ENCODE data around the gene DLX4.

DNA sequence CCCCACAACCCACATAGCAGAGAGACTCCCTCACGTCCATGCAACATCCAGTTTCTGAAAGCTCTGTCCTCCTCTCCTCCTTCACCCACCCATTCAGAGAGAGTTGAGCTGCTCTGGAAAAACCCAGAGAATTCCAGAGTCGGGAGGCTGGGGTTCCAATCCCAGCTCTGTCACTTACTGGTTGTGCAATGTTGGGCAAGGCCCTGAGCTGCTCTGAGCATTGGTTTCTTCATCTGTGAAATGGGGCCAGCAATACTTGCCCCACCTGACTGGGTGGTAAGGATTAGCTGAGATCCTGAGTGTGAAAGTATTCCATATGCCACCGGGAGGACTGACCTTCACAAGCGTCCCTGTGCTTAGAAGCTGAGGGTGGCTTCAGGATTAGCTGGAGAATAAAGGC is 12.2 kb upstream of the DLX4 start:
- TF ChIP-seq, protein P1, sequence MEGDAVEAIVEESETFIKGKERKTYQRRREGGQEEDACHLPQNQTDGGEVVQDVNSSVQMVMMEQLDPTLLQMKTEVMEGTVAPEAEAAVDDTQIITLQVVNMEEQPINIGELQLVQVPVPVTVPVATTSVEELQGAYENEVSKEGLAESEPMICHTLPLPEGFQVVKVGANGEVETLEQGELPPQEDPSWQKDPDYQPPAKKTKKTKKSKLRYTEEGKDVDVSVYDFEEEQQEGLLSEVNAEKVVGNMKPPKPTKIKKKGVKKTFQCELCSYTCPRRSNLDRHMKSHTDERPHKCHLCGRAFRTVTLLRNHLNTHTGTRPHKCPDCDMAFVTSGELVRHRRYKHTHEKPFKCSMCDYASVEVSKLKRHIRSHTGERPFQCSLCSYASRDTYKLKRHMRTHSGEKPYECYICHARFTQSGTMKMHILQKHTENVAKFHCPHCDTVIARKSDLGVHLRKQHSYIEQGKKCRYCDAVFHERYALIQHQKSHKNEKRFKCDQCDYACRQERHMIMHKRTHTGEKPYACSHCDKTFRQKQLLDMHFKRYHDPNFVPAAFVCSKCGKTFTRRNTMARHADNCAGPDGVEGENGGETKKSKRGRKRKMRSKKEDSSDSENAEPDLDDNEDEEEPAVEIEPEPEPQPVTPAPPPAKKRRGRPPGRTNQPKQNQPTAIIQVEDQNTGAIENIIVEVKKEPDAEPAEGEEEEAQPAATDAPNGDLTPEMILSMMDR (IDR thresholded peaks at IDR 0.05): no peak
- TF ChIP-seq POLR2A (IDR thresholded peaks at IDR 0.05): no peak
- TF ChIP-seq POLR2AphosphoS5 (IDR thresholded peaks at IDR 0.05; ENCODE audit: insufficient read depth in 1 of 2, low read depth in 1 of 2): no peak

Data from vagina (tissue), 2 donors.